GM21723 (cell line): ENCODE data around the gene WDR33.

ENCODE experiments used
- ATAC-seq: cut with Tn5 transposase; IDR thresholded peaks from one replicate; pipeline ENCODE4 v1.9.1; 2021; ENCODE audit warnings: mild to moderate bottlenecking, moderate library complexity; ENCODE audit not compliant: unreplicated experiment

Gene WDR33

GRCh38 chr2:127721978-127722355, 89.0 kb downstream of the WDR33 start:
- no peak for ATAC-seq

- no peak for ATAC-seq
These were observed 89.5 kb downstream of the WDR33 start for GRCh38 chr2:127721311-127721977.

GRCh38 chr2:127719301-127720218, 91.4 kb downstream of the WDR33 start:
- no peak for ATAC-seq

- ATAC-seq = no peak
These were observed 92.7 kb downstream of the WDR33 start for GRCh38 chr2:127718271-127718670.

GRCh38 chr2:127715778-127716449, 95.1 kb downstream of the WDR33 start:
- no peak for ATAC-seq

GRCh38 chr2:127713562-127713961, 97.4 kb downstream of the WDR33 start:
- ATAC-seq = no peak

- no peak for ATAC-seq
These were observed 98.0 kb downstream of the WDR33 start for GRCh38 chr2:127712999-127713398.

GRCh38 chr2:127709336-127709735, 101.6 kb downstream of the WDR33 start:
- no peak for ATAC-seq

GRCh38 chr2:127707890-127708648, 102.9 kb downstream of the WDR33 start:
- ATAC-seq = no peak

GRCh38 chr2:127706215-127706990, 104.6 kb downstream of the WDR33 start:
- no peak for ATAC-seq

- ATAC-seq = no peak
These were observed 105.4 kb downstream of the WDR33 start for GRCh38 chr2:127705391-127706065.

- no peak for ATAC-seq
These were observed 106.2 kb downstream of the WDR33 start for GRCh38 chr2:127704641-127705390.

- ATAC-seq = no peak
These were observed 107.7 kb downstream of the WDR33 start for GRCh38 chr2:127703282-127703681.

GRCh38 chr2:127702395-127703009, 108.5 kb downstream of the WDR33 start:
- no peak for ATAC-seq

- ATAC-seq = peak; percentile 49
These were observed 109.1 kb downstream of the WDR33 start for GRCh38 chr2:127701651-127702394.

GRCh38 chr2:127701193-127701650, 109.7 kb downstream of the WDR33 start, which contains the start of gene SFT2D3:
TSS of gene SFT2D3 (plus strand) at chr2:127701497. CDS start at chr2:127701529, 32 bp downstream.
- peak; percentile 77 for ATAC-seq

- peak; percentile 59 for ATAC-seq
These were observed 110.3 kb downstream of the WDR33 start for GRCh38 chr2:127700527-127701192.
